ENCODE measurements around the gene MRI1. TPM values are rescaled to one million over a fixed set of nuclear protein-coding genes. Genes with fewer than 3 reads are reported as not detected.
"Not testable (repeated sequence)": the region's sequence is repeated elsewhere in the genome, so short reads cannot be mapped to it uniquely, and the experiment has no call there.

MRI1 gene
- total RNA-seq, 1 donor from 2014 or later = 89.9 TPM

DNA sequence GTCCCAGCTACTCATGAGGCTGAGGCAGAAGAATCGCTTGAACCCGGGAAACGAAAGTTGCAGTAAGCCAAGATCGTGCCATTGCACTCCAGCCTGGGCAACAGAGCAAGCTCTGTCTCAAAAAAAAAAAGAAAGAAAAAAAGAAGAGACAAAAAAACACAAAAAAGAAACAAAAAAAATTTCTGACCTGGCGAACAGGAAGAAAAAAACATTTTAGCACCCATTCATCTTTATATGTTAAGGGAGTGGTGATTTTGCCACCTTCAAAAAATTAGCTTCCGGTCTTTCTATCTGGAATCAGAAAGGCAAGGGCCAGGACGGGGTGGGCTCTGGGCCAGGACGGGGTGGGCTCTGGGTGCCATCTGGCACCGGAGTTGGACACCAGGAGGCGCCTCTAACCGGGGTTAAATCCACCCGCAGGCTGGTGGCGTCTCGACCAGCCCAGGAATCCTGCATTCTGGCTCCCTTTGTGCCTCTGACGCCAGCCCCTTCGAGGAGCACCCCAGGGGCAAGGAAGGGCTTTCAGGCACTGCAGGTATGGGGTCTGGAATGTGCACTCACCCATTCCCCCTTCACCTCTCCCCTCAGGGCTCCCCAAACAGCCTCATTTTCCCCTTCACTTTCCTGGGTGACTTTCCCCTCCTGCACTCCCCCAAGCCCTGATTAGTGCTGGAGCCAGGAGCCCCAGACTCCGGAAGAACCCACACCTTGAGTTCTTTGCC lies 20.6 kb downstream of the MRI1 start:
- peaks cover 25 to 53% of the 10 kb centered on the region in 2 donors for H3K4me1 ChIP-seq
- intact Hi-C loops (cut with DNase I) = loop anchor here (10.0 kb wide), 1 partner anchor 290 kb away; the partner anchor contains the start of gene MISP3

GRCh38 chr19:13788991-13789390 lies 24.7 kb downstream of the MRI1 start:
- intact Hi-C loops (cut with DNase I) = loop anchor here (10.0 kb wide), 1 partner anchor 286 kb away; the partner anchor contains the start of gene MISP3
- no peak for TF ChIP-seq CTCF (IDR thresholded peaks at IDR 0.05)
- peak in 1 of 2 donors; percentile 84 for DNase-seq (ENCODE audit: low spot score in 2 of 2)
- H3K27ac ChIP-seq = peak overlapping the region; percentile 94 to 95
- no peaks in the 10 kb centered on the region for H3K36me3 ChIP-seq
- peak overlapping the region in 1 of 2 donors; percentile 10 for H3K4me3 ChIP-seq
- peaks cover 12 to 36% of the 10 kb centered on the region in 2 donors for H3K4me1 ChIP-seq
- no peaks in the 10 kb centered on the region for H3K27me3 ChIP-seq
- no peaks in the 10 kb centered on the region for H3K9me3 ChIP-seq

More for the DNA sequence above, 20.6 kb downstream of the MRI1 start:
- Histone ChIP-seq H3K36me3 (no peaks in the 10 kb centered on the region), H3K27me3 (no peaks in the 10 kb centered on the region), H3K4me3 (no peak overlapping the region), H3K27ac (peak overlapping the region; percentile 76 to 94), H3K9me3 (no peaks in the 10 kb centered on the region)
- peak; percentile 72 to 83 (median 76) for TF ChIP-seq CTCF (IDR thresholded peaks at IDR 0.05)
- peak; percentile 28 to 87 for DNase-seq (ENCODE audit: low spot score in 2 of 2)

DNA sequence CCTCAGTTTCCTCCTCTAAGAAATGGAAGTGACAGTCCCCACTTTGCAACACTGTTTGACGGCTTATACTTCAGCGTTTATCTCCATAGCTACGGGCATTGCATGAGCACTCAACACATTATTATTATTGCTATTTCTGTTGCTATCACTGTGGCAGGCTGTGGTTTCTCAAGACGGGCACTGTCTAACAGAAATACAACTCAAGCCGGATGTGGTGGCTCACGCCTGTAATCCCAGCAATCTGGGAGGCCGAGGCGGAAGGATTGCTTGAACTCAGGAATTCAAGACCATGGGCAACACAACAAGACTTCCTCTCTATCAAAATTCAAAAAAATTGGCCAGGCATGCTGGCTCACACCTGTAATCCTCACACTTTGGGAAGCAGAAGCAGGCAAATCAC lies 26.0 kb downstream of the MRI1 start:
- Histone ChIP-seq H3K4me3 (no peak overlapping the region), H3K27ac (peak overlapping the region; percentile 94 to 95), H3K36me3 (no peaks in the 10 kb centered on the region), H3K4me1 (peaks cover 10 to 29% of the 10 kb centered on the region in 2 donors), H3K27me3 (no peaks in the 10 kb centered on the region), H3K9me3 (no peaks in the 10 kb centered on the region)
- TF ChIP-seq CTCF (IDR thresholded peaks at IDR 0.05) = no peak
- DNase-seq (ENCODE audit: low spot score in 2 of 2) = no peak
- intact Hi-C loops (cut with DNase I) = no loop called here

GRCh38 chr19:13793317-13793716 lies 29.0 kb downstream of the MRI1 start:
- Histone ChIP-seq H3K27ac (peak overlapping the region; percentile 92 to 96), H3K4me1 (peaks cover 15 to 45% of the 10 kb centered on the region in 2 donors)
- intact Hi-C loops (cut with DNase I); DNase-seq (ENCODE audit: low spot score in 2 of 2); H3K36me3 ChIP-seq; H3K4me3 ChIP-seq; H3K27me3 ChIP-seq; H3K9me3 ChIP-seq: not testable (repeated sequence)

GRCh38 chr19:13794398-13794756 lies 30.1 kb downstream of the MRI1 start:
- DNase-seq (ENCODE audit: low spot score in 2 of 2) = peak; percentile 54 to 94
- TF ChIP-seq CTCF (IDR thresholded peaks at IDR 0.05) = no peak
- H3K4me3 ChIP-seq = peak overlapping the region; percentile 86 to 88
- no peaks in the 10 kb centered on the region for H3K27me3 ChIP-seq
- peaks cover 7 to 35% of the 10 kb centered on the region in 2 donors for H3K4me1 ChIP-seq
- H3K27ac ChIP-seq = peak overlapping the region; percentile 92 to 96
- intact Hi-C loops (cut with DNase I) = loop anchor here (2.0 kb wide), 2 partner anchors 14 to 66 kb away; no protein-coding TSS in a partner anchor
- no peaks in the 10 kb centered on the region for H3K9me3 ChIP-seq
- H3K36me3 ChIP-seq = no peaks in the 10 kb centered on the region

Data from ascending aorta (tissue), 2 donors.